ENCODE results near the gene FXYD2. TPM values are rescaled to one million over a fixed set of nuclear protein-coding genes. Genes with fewer than 3 reads are reported as not detected.
A peak's percentile ranks its signal among the peaks of the same experiment; 100 is the strongest.

FXYD2 gene
- total RNA-seq, 2 donors from 2014 or later, result 2.4 to 3.7 TPM

DNA sequence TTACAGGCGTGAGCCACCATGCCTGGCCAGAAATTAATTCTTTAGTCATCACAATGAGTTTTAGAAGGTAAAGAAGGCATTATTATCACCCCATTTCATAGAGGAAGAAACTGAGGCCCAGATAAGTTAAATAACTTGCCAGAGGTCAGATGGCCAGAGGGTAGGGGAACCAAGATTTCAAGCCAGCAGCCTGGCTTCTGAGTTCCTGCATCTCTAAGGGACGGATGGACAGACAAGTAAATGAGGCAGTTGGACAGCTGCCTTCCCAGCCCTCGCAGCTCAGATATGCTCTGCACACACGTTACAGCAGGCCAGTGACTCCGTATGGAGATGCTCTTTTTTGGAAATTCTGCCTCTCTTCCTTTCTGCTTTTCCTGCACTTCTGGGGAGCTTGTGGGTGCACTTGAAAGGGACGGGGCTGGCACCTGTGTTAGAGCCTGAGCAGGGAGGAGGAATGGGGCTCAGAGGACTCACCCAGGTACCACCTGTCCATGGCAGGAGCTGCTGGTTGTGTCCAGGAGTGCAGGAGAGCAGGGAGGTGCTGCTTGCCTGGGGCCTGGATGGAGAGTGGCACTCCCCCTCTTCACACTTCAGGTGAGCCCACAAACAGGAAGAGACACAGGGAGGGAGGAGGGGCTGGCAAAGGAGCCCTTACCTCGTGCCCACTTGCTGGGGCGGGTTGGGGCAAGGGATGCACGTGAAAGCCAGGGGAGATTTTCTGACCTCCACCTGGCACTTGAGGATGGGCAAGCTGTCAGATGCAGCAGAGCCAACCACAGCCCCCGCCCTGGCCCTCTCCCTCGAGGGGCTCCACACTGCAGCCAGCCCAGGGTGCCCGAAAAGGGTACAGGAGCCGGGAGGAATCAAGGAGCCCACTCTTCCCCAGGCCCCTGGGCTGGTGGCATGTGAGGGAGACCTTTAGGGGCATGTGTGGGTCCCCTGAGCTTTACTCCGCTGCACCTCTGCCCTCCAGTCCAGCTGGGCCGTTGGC is 3.3 kb upstream of the FXYD2 start:
- Mint-ChIP-seq H3K4me3 (peak overlapping the region; percentile 66 to 72), H3K27ac (no peak overlapping the region), H3K36me3 (ENCODE audit: insufficient read depth in 2 of 2) (no peaks in the 10 kb centered on the region), H3K27me3 (ENCODE audit: low read depth) (no peaks in the 10 kb centered on the region), H3K9me3 (no peaks in the 10 kb centered on the region), H3K4me1 (ENCODE audit: low read depth) (peaks cover 73% of the 10 kb centered on the region)
- DNase-seq (no peak), ATAC-seq (replicated peaks in 1 of 2) (peak; percentile 0 to 1)

DNA sequence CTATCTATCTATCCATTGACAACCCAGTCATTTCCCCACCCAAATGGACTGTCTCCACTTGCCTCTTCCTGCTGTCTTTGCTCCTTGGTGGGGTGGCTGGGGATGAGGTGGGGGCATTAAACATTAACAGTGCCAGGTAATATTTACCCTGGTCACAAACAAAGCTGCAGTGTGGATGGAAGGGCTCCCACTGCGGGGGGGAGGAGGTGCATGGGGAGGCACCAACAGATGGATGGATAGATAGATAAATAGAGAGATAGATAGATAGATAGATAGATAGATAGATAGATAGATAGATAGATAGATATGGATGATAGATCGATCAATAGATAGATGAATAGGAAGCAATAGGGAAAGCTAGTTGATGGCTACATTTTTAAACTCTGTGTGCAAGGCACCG is 2.3 kb upstream of the FXYD2 start:
- H3K9me3 Mint-ChIP-seq, result no peaks in the 10 kb centered on the region

DNA sequence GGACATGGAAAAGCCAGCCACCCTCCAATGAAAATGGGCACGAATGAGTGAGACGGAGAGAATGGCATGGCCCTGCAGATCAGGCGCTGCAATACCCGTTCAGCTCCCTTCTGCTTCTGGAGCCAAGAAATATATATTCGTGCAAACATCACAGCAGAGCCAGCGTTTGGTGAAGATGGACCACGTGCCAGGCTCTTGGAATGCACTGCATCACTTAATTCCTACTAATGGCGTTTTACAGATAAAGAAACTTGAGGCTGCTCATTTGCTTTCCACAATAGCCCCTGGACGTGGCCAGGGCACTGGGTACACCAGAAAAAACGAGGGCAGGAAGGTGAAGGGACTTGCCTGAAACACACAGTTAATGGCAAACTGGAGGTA is 1.6 kb upstream of the FXYD2 start:
- DNase-seq (no peak), ATAC-seq (replicated peaks in 1 of 2) (no peak)
- Mint-ChIP-seq H3K9me3 (no peaks in the 10 kb centered on the region), H3K4me3 (no peak overlapping the region), H3K27me3 (ENCODE audit: low read depth) (no peaks in the 10 kb centered on the region), H3K36me3 (ENCODE audit: insufficient read depth in 2 of 2) (no peaks in the 10 kb centered on the region), H3K27ac (no peak overlapping the region), H3K4me1 (ENCODE audit: low read depth) (peaks cover 86% of the 10 kb centered on the region)

More for the DNA sequence above, 2.3 kb upstream of the FXYD2 start:
- no peak overlapping the region for H3K27ac Mint-ChIP-seq
- H3K27me3 Mint-ChIP-seq (ENCODE audit: low read depth), result no peaks in the 10 kb centered on the region
- DNase-seq, result no peak
- no peak overlapping the region for H3K4me3 Mint-ChIP-seq
- H3K4me1 Mint-ChIP-seq (ENCODE audit: low read depth), result peaks cover 83% of the 10 kb centered on the region
- ATAC-seq (replicated peaks in 1 of 2), result no peak
- H3K36me3 Mint-ChIP-seq (ENCODE audit: insufficient read depth in 2 of 2), result no peaks in the 10 kb centered on the region

DNA sequence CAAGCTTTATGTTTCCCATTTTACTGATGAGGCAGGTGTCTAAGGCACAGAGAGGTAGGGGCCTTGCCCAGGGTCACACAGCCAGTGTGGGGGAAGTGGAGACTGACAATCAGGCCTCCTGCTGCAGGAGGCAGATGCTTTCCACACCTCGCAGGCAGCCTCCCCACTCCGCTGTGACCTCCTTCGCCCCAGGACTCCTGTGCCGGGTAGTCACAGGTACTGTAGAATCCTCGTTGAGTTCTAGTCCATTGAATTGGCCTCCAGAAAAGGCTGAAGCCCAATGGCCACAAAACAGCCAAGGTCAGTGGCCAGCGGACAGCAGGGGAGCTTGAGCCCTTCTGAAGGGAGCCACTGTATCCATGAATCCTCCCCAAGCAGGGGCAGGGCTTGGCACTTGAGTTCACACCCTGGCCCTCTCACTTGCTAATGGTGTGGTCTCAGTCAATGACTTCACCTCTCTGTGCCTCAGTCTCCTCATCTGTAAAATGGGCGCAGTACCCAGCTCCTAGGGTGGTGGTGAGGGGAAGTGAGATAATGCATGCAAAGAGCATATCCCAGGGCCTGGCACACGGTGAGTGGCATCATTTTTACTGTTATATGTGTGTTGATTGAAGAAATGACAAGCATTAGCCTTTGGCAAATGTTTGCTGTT is 1.1 kb upstream of the FXYD2 start:
- ATAC-seq (replicated peaks in 1 of 2), result no peak

DNA sequence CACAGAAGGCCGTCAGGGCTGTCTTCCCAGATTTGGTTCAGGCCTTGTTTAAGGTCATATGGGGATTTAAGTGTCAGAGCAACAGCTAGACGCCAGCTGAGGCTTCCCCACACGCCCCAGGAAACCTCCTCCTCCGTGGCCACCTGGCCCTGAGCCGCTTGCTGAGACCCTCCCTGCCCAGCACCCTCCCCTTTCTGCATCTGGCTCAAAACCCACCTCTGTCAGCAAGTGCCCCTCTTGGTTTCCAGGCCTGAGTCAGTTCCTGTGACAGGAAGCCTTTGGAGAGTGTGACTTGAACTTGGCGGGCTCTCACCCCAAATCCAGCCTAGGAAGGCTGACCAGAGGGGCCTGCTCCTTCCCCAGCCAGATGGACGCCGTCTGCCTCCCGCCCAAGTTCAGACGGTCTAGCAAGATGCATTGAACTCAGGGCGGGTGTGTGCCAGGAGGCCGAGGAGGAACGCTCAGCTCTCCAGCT is 561 bp downstream of the FXYD2 start:
- Mint-ChIP-seq H3K4me3 (peak overlapping the region; percentile 40 to 70), H3K36me3 (ENCODE audit: insufficient read depth in 2 of 2) (no peaks in the 10 kb centered on the region), H3K27me3 (ENCODE audit: low read depth) (no peaks in the 10 kb centered on the region), H3K9me3 (no peaks in the 10 kb centered on the region), H3K27ac (peak overlapping the region; percentile 13), H3K4me1 (ENCODE audit: low read depth) (peaks cover 67% of the 10 kb centered on the region)
- peak in 1 of 2 donors; percentile 23 for ATAC-seq (replicated peaks in 1 of 2)
- peak in 1 of 2 donors; percentile 43 for DNase-seq

More for the DNA sequence above, 1.1 kb upstream of the FXYD2 start:
- no peak overlapping the region for H3K4me3 Mint-ChIP-seq
- no peak for DNase-seq
- H3K4me1 Mint-ChIP-seq (ENCODE audit: low read depth), result peaks cover 81% of the 10 kb centered on the region
- H3K27me3 Mint-ChIP-seq (ENCODE audit: low read depth), result no peaks in the 10 kb centered on the region
- H3K36me3 Mint-ChIP-seq (ENCODE audit: insufficient read depth in 2 of 2), result no peaks in the 10 kb centered on the region
- no peaks in the 10 kb centered on the region for H3K9me3 Mint-ChIP-seq
- no peak overlapping the region for H3K27ac Mint-ChIP-seq

DNA sequence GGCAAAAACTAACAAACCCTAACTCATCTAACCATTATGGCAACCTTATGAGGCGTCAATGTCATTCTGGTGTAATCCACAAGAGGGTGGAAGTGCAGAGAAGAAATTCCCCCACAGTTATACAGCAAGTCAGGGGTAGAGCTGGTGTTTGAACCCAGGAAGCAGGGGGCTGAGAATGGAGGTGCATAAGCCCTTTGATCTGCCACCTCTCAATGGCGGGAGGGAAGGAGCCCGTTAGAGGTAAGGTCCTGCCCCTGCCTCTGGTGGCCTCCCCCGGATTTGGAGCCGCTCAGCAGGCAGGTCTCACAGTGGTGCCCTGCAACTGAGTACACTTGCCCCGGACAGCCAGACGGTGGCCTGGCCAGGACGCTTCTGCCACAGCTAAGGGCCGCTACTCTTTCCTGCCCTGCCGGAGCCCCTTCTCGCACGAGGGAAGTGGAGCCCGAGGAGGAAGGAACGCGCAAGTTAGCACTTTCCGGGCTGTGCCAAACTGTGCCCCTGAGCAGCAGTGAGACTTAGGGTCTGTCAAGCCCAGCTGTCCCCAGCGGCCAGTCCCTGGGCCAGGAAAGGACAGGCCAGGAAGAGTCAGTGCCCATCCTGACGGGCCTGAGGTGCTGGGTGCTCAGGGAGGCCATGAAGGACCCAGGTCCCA is 1.1 kb downstream of the FXYD2 start:
- Mint-ChIP-seq H3K36me3 (ENCODE audit: insufficient read depth in 2 of 2) (no peaks in the 10 kb centered on the region), H3K27ac (peak overlapping the region; percentile 82), H3K4me1 (ENCODE audit: low read depth) (peaks cover 67% of the 10 kb centered on the region), H3K9me3 (no peaks in the 10 kb centered on the region), H3K27me3 (ENCODE audit: low read depth) (no peaks in the 10 kb centered on the region), H3K4me3 (peak overlapping the region; percentile 34 to 70)
- ATAC-seq (replicated peaks in 1 of 2) (peak; percentile 54 to 59), DNase-seq (peak in 1 of 2 donors; percentile 48)

DNA sequence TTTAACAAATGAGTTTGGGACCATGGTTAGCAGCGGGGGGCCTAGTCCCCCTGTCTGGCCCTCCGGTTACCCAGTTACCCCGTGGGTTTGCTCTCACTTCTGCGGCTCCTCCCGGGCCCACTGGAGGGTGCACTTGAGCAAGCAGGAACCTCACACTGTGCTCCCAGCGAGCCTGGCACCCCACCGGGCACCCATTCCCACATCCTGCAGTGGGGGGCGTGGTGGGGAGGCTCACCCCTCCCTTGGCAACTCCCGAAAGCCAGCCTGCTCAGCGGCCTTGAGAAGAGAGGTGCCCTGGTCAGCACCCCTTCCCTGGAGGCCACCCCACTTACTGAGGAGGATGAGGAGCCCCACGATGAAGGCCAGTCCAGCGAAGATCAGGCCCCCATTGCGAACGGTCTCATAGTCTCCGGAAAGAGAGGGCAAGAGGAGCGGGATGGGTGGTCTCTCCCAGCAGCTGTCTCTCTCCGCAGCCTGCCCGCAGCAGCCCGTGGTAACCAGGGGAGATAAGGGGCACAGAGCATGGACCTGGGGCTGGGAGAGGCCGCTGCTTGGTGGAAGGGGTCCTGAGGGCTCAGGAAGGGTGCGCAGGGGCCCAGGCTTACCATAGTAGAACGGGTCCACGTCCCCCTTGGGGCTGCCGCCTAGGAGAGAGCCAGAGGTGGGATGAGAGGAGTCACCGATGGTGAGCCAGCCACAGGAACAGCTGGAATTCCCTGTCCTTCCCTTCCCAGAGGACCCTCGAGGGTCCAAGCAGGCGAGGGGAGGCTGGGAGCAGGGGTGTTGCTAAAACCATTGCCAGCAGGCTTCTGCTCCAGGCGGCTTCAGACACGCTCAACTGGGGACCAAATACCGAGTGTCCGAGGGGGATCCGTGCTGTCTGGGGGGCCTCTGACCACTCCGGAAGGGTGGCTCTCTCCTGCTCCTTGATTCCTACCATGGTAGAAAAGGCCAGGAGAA is 2.2 kb downstream of the FXYD2 start:
- Mint-ChIP-seq H3K4me1 (ENCODE audit: low read depth) (peaks cover 67% of the 10 kb centered on the region), H3K36me3 (ENCODE audit: insufficient read depth in 2 of 2) (no peaks in the 10 kb centered on the region), H3K4me3 (peak overlapping the region; percentile 62 to 70), H3K27me3 (ENCODE audit: low read depth) (no peaks in the 10 kb centered on the region), H3K27ac (peak overlapping the region; percentile 82), H3K9me3 (no peaks in the 10 kb centered on the region)
- peak in 1 of 2 donors; percentile 18 for ATAC-seq (replicated peaks in 1 of 2)
- peak; percentile 70 to 78 for DNase-seq

DNA sequence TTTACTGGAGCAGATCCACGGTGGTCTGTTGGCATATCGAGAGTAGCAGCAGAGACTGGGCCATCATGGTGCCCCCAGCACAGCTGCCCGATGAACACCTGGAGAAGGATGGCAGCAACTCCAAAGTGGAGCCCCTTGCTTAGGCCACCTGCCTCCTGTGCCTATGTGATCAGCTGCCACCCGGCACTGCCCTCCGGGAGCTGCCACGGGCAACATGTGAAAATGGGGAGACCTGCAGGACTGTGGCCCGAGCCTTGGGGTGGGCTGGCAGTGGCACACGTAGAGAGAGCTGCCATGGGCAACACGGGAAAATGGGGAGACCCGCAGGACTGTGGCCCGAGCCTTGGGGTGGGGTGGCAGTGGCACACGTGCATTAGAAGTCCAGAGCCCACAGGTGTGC is 3.1 kb downstream of the FXYD2 start:
- Mint-ChIP-seq H3K9me3 (no peaks in the 10 kb centered on the region), H3K27me3 (ENCODE audit: low read depth) (no peaks in the 10 kb centered on the region), H3K4me1 (ENCODE audit: low read depth) (peaks cover 73% of the 10 kb centered on the region), H3K36me3 (ENCODE audit: insufficient read depth in 2 of 2) (no peaks in the 10 kb centered on the region), H3K4me3 (no peak overlapping the region), H3K27ac (peak overlapping the region; percentile 81)
- DNase-seq (no peak), ATAC-seq (replicated peaks in 1 of 2) (no peak)

DNA sequence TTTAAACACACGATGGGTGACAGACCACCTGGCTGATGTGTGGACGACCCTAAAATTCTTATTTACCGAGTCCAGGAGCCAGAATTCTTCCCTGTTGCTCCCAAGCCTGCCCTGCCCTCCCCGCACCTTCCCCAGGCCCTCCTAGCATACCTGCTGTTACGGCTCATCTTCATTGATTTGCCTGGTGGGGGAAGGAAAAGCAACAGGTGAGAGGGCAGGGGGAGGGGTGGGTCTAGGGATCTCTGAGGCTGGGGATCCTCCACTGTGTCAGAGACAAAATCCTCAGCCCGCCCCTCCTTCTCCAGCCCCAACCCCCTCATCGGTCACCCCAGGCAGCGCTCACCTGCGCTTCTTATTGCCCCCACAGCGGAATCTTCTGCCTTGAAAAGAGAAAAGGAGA is 4.0 kb downstream of the FXYD2 start:
- Mint-ChIP-seq H3K27me3 (ENCODE audit: low read depth) (no peaks in the 10 kb centered on the region), H3K36me3 (ENCODE audit: insufficient read depth in 2 of 2) (no peaks in the 10 kb centered on the region), H3K27ac (no peak overlapping the region), H3K9me3 (no peaks in the 10 kb centered on the region), H3K4me3 (no peak overlapping the region), H3K4me1 (ENCODE audit: low read depth) (peaks cover 81% of the 10 kb centered on the region)
- ATAC-seq (replicated peaks in 1 of 2) (no peak), DNase-seq (no peak)

DNA sequence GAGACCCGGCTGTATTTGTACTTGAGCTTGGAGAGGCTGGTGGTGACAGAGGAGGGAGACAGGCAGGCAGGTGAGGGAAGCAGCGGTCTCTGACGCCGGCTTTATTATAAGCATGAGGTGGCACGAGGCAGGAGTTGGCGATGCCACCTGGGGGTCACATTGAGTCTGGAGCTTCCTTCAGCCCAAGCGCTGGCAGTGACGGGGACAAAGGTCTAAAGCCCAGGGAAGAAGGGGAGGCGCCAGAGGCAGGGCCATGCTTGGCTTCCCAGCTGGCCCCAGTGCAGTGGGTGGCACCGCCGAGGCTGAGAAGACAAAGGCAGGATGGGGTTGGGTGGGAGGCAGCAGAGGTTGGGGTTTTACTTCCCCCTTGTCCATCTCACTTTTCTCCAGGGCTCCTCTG is 4.5 kb downstream of the FXYD2 start:
- Mint-ChIP-seq H3K27ac (no peak overlapping the region), H3K27me3 (ENCODE audit: low read depth) (no peaks in the 10 kb centered on the region), H3K4me3 (no peak overlapping the region), H3K36me3 (ENCODE audit: insufficient read depth in 2 of 2) (no peaks in the 10 kb centered on the region), H3K9me3 (no peaks in the 10 kb centered on the region), H3K4me1 (ENCODE audit: low read depth) (peaks cover 81% of the 10 kb centered on the region)
- ATAC-seq (replicated peaks in 1 of 2), result no peak
- no peak for DNase-seq

DNA sequence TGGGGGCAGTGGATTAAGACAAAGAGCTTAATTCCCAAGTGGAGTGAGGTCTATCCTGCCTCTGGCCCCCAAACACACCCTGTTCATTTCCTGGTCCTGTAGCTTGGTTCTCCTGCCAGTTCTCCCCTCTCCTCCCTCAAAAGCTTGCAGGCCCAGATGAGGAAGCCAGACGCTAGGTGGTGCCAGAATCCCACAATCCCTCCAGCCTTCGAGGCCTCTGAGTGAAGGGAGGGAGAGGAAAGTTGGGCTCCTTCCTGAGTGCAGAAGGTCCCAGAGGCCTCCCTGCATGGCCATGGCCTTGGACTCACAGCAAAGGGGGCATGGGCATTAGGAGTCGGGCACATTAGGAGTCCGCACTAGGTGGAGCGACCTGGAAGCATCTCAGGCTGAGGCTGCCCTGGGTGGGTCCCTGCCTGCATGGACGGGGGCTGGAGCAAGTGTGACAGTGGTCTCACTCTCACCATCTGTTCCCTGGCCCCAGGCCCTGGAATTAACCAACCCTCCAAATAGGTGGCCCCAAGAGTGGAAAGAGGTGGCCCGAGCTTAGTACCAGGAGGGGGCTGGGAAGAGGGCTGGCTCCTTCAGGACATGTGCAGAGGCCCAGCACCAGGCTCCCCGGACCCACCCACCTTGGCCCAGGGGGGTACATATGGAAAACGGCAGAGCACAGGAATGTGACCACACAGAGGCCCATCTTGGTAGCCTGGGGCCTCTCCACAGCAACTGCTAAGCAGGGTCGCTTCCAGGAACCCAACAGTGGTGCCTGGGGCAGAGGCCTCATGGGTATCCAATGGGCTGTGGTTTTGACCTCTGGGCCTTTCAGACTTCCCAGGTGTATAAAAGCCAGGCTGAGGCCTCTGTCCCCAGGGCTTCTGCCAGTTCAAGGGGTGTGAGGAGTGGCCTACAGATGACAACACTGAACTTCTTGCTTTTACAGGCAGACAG is 5.2 kb downstream of the FXYD2 start:
- H3K4me3 Mint-ChIP-seq, result no peak overlapping the region
- no peaks in the 10 kb centered on the region for H3K36me3 Mint-ChIP-seq (ENCODE audit: insufficient read depth in 2 of 2)
- H3K4me1 Mint-ChIP-seq (ENCODE audit: low read depth), result peaks cover 81% of the 10 kb centered on the region
- peak overlapping the region; percentile 97 for H3K27ac Mint-ChIP-seq
- no peaks in the 10 kb centered on the region for H3K9me3 Mint-ChIP-seq
- H3K27me3 Mint-ChIP-seq (ENCODE audit: low read depth), result no peaks in the 10 kb centered on the region
- DNase-seq (no peak), ATAC-seq (replicated peaks in 1 of 2) (no peak)
